ENCODE results near the gene CTTNBP2NL. TPM values are rescaled to one million over a fixed set of nuclear protein-coding genes. Genes with fewer than 3 reads are reported as not detected.
A peak's percentile ranks its signal among the peaks of the same experiment; 100 is the strongest.
"Not testable (repeated sequence)": the region's sequence is repeated elsewhere in the genome, so short reads cannot be mapped to it uniquely, and the experiment has no call there.

Gene CTTNBP2NL
- total RNA-seq, 1 donor from 2014 or later: 63.4 TPM

DNA sequence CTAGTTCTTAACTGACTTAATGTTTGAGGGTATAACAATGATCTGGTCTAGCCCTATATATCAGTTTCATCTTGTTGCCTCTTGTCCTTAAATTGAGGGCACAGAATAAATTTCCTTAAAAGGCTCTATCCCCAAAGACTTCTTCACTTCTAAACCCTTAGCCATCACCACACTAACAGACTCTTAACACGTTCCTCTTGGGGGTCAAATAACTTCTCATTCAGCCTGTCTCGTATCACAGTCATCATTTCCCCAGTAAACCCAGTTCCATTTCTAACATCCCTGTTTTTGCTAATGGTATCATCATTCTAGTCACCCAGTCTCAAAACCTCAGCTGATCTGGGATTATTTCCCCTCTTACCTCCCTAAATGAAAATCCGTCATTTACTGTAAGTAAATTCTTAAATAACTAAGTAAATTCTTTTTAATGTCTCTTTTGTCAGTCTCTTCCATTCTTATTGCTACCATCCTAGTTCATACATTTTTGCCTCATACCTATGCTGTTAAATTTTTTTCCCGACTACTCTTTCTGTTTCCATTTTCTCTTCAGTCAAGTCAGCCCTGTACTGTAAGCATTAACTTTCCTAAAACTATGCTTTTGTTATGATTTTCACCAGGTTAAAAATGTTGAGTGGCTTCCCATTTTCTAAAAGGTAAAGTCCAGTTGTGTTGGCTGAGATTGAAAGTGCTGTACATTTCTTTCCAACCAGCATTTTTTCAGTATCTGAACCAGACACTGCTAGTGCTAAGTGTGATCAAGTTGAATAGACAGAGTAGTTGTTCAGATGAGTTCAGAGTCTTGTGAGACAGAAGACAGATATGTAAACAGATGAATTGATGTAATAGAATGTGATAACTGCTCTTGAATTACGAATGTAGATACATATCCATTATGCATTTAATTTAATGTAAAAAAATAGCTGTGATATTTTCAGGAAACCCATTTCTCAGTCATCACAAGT lies 6.9 kb downstream of the CTTNBP2NL start:
- ATAC-seq (no peak), DNase-seq (ENCODE audit: low spot score) (no peak)
- intact Hi-C loops (cut with DNase I): no loop called here

DNA sequence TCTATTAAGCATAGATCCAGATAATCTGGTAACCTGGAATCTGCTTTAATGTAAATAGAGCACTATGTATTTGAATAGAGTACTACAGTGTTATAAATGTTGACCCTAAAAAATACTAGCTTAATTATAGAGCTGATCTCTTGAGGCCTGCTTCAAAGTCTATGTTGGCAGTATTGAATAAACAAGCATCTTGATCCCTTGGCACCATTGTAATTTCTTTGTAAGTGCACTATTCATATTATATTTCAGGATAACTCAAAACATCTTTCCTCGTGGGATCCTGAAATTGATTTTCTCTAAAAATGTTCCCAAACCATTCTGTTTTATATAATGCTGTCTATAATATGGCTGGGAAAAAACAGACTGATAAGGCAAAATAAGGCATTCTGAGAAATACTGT lies 10.8 kb downstream of the CTTNBP2NL start:
- intact Hi-C loops (cut with DNase I): no loop called here
- ATAC-seq: no peak

DNA sequence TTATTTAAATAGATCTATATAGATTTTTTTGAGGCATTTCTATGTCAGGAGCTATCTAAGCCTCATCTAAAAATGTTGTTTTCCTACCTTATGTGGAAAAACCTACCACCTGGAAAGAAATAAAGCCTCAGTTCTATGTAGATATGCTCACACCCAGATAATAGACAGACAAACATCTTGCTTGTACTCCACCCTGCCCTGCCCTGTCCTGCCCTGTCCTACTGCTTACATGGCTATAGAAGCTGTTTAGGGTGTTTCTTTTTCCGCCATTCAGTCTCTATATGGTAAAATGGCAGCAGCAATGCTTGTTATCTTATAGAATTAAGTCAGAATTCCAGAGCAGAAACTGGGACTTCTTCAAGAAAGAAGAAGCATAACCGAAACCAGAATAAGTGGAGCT lies 13.4 kb downstream of the CTTNBP2NL start:
- intact Hi-C loops (cut with DNase I): no loop called here
- DNase-seq (ENCODE audit: low spot score) (no peak), ATAC-seq (no peak)

More for the DNA sequence above, 10.8 kb downstream of the CTTNBP2NL start:
- no peak for DNase-seq (ENCODE audit: low spot score)

DNA sequence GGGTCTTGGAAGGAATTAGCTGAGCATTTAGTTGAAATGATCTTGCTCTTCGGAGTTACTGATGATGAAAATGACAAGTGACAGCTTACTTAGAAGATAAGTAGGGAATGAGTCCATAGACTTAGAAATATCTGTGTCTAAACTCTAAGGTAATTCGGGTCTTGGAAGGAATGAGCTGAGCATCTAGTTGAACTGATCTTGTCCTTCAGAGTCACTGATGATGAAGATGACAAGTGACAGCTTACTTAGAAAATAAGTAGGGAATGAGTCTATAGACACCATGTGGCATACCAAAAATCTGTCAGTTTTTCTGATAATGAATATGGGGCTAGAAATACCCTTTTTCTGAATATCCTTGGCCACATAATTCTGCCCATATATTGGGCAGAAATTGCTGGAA lies 14.7 kb downstream of the CTTNBP2NL start:
- intact Hi-C loops (cut with DNase I): no loop called here
- no peak for ATAC-seq
- no peak for DNase-seq (ENCODE audit: low spot score)

DNA sequence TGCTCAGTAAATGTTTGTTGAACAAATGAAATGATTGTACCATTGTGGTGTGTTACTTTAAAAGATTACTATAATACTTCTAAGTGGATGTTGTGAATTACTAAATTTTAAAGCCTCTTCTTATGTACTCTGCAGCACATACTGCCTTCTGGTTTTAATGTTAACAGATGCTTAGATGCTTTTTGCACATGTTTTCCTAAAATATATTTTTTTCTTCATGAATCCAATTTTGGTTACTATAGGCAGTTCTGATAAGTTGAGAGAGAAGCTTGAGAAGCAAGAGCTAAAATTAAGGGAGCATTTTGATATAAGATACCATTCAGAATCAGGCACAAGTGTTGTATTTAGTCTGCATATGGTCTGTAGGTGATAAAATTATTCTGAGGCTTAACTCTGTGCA lies 21.3 kb downstream of the CTTNBP2NL start:
- ATAC-seq (no peak), DNase-seq (ENCODE audit: low spot score) (no peak)
- intact Hi-C loops (cut with DNase I): no loop called here

DNA sequence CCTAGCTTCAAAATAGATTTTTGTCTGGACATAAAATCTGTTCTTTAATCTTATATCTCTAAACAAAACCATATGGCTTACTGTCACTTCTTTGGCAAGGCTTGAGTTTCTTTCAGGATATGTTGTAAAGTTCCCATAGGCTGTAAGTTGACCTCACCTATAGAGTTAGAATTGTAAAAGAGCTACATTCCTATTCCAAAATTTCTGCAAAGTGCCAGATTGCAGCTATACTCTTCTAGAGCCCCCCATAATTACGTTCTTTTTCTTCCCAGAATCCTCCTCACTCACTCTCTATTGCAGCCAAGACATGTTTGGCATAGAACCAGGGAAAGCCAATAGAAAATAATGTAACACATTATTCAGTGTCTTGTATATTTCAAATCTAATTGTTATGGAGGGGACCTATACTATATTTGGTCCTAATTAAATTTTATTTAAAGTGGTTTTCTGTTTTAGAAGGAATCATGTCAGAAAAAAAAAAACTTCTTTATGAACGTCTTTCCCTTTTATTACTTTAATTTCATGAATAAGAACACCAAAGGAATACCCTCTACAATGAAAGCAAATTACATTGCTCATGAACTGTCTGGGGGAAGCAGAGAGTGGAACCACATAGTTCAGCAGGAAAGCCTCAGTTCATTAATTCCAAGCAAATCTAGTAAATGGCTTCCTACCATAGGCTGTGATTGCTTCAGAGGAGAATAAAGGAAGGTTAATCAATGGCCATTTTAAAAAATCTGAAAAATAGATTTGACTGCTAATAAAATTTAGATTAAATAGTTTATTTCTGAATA lies 22.3 kb downstream of the CTTNBP2NL start:
- intact Hi-C loops (cut with DNase I): no loop called here
- DNase-seq (ENCODE audit: low spot score): no peak
- no peak for ATAC-seq

DNA sequence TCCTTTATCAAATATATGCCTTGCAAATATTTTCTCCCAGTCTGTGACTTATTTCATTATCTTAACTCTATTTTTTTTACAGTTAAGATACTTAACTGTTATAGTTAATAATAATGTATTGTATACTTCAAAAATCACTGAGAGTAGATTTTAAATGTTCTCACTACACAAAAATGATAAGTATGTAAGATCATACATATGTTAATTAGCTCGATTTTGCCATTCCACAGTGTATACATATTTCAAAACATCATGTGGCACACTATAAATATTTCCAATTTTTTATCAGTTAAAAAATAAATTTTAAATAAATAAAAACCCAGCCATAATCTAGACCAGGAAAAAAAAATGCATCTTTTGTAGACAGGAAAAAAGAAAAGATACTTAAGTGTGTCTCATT lies 27.2 kb downstream of the CTTNBP2NL start:
- DNase-seq (ENCODE audit: low spot score) (no peak), ATAC-seq (no peak)
- intact Hi-C loops (cut with DNase I): no loop called here

DNA sequence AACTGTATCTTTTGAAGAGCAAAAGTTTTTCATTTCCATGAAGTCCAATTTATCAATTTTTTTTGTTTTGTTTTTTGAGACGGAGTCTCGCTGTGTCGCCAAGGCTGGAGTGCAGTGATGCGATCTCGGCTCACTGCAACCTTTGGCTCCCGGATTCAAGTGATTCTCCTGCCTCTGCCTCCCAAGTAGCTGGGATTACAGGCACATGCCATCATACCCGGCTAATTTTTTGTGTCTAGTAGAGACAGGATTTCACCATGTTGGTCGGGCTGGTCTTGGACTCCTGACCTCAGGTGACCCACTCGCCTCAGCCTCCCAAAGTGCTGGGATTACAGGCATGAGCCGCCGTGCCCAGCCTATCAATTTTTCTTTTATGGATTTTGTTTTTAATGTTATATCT lies 27.7 kb downstream of the CTTNBP2NL start:
- intact Hi-C loops (cut with DNase I); ATAC-seq; DNase-seq (ENCODE audit: low spot score): not testable (repeated sequence)

DNA sequence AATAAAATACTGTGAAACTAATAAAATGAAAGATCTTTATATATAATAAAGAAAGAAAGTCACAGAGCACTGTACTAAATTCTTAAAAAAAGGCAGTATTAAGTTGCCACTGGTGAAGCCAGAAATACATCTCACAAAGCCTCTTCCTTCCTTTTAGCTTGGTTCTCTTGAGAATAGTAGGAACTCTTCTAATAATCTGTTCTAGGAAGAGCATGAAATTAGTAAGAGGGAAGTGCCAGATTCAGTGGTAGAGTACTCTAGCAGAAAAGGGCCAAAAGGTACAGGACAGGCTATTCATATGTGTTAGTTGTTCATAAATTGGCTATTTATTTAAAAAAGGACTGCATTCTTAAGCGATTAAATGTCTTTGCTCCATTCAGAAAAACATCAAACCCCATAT lies 33.7 kb downstream of the CTTNBP2NL start:
- no peak for DNase-seq (ENCODE audit: low spot score)
- intact Hi-C loops (cut with DNase I): no loop called here
- ATAC-seq: peak; percentile 41

DNA sequence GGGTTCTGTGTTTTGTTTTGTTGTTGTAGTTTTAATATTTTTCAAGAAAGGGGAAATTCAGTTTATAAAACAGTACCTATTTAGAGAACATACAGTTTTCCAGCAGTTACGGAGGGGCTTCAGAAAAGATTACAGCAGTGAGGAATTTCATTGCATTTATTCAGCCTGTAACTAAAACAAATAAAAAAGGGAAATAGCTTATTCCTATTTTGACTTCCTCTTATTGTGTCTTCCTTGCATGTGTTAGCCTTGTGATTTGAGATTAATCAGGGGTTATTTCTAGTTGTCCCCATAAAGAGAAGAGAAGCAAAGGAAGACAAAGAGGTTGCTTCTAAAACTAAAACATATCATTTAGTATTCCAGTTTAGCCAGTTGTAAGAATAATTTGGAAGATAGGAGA lies 35.0 kb downstream of the CTTNBP2NL start:
- intact Hi-C loops (cut with DNase I): no loop called here
- peak; percentile 59 for ATAC-seq
- DNase-seq (ENCODE audit: low spot score): no peak

DNA sequence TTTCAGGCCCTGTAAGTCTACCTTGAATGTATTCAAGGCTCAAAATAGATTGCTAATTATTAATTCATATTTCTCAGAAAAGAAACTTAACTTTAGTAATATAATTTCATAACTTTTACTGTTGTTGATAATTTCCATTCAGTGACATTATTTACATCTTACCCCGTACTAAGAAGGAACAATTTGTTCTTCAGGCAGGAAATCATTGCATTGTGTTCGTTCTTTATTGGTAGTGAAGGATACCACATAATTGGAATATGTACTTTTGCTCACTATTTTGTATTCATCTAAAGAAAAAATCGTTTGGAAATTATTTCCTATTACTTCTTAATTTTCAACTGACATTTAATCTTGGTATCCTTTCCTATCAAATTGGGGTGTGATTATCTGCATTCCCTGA lies 39.4 kb downstream of the CTTNBP2NL start:
- intact Hi-C loops (cut with DNase I): no loop called here
- DNase-seq (ENCODE audit: low spot score) (no peak), ATAC-seq (no peak)

DNA sequence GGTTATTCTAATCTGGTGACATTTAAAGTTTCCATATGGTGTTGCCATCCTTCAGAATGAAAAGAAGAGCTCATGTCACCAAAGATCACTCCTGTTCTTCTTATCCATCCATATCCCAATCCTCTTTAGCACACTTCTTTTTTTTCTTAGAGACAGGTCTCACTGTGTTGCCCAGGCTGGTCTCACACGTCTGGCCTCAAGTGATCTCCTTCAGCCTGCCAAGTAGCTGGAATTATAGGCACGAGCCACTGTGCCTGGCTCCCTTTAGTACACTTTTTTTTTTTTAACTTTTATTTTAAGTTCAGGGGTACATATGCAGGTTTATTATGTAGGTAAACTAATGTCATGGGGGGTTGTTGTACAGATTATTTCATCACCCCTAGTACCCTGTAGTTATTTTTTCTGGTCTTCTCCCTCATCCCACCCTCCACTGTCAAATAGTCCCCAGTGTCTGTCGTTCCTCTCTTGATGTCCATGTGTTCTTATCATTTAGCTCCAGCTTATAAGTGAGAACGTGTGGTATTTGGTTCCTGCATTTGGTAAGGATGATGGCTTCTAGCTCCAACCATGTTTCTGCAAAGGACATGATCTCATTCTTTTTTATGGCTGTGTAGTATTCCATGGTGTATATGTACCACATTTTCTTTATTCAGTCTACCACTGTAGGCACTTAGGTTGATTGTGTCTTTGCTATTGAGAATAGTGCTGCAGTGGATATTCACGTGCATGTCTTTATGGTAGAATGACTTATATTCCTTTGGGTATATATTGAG lies 40.6 kb downstream of the CTTNBP2NL start:
- ATAC-seq (no peak), DNase-seq (ENCODE audit: low spot score) (no peak)
- intact Hi-C loops (cut with DNase I): no loop called here

DNA sequence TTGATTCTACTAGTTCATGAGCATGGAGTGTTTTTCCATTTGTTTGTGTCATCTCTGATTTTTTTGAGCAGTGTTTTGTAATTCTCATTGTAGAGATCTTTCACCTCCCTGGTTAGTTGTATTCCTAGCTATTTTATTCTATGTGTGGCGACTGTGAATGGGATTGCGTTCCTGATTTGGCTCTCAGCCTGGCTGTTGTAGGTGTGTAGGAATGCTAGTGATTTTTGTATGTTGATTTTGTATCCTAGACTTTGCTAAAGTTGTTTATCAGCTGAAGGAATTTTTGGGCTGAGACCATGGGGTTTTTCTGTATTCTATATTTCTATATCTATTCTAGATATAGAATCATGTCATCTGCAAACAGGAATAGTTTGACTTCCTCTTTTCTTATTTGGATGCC lies 42.1 kb downstream of the CTTNBP2NL start:
- ATAC-seq; intact Hi-C loops (cut with DNase I); DNase-seq (ENCODE audit: low spot score): not testable (repeated sequence)

DNA sequence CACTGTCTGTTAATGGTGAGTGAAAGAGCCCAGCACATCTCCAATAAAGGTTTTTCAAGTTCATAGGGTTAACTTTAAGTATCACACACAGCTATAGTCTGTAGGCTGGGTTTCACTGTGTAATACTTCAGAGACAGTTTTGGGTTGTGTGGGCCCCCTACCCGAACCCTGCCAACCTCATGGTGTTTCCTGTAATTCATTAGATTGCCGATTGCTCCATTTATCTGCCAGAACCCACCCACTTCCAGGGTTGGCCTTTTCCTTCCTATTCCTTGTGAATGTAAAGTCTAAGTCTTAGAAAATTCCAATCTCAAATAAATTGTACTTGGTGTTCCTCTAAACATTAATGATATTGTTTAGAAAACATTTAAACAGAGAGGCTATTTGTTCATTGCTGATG lies 43.6 kb downstream of the CTTNBP2NL start:
- ATAC-seq (no peak), DNase-seq (ENCODE audit: low spot score) (no peak)
- intact Hi-C loops (cut with DNase I): no loop called here

DNA sequence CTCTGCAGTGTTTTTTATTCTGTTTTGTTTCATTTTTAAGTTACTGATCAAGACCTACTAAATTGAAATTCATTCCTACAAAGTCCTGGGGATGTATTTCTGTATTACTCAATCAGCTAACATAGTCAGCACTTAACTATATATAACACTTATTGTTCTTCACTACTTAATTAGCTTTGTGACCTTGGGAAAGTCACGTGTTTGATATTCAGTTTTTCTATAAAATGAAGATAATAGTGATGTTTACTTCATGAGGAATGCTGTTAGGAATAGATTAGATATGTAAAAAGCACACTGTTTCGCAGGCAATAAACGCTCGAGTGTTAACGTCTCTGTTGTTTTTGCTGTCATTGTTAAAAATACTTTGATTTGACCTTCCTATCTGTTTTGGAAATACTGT lies 44.6 kb downstream of the CTTNBP2NL start:
- DNase-seq (ENCODE audit: low spot score) (no peak), ATAC-seq (no peak)
- intact Hi-C loops (cut with DNase I): no loop called here

DNA sequence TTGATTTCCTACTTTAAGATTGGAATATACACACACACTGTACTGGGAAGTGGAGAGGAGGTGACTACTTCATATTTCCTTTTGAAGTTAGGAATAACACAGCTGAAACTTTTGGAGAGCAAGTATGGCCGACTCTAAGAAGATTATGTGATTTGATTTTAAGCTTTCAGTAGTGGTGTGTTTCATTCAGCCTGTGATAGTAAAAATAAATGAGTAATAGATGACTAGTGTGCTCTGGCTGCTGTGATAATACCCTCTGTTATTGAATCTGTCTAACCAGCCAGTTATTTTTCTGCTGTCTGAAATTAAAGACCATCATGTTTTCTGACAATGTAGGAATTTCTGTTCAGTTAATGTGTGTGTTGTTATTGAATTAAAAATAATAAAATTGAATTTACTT lies 48.3 kb downstream of the CTTNBP2NL start:
- no peak for ATAC-seq
- no peak for DNase-seq (ENCODE audit: low spot score)
- intact Hi-C loops (cut with DNase I): no loop called here

DNA sequence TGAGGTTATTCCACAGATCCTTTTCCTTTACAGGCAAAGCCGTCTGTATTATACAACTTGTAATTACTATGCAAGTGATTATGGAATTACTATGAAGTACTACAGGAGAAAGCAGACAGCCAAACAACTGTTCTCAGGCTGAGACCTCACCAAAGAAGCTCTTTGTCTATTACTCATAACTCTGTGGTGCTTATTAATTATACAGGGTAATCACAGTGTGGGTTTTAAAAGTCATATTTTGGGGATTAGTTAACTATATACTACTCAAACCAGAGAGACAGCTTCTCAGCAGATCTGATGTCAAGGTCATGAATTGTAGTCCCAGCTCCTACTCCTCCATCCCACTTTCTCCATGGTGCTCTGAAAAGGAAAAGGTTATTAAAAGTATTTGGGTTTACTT lies 49.6 kb downstream of the CTTNBP2NL start:
- ATAC-seq (no peak), DNase-seq (ENCODE audit: low spot score) (no peak)
- intact Hi-C loops (cut with DNase I): no loop called here

DNA sequence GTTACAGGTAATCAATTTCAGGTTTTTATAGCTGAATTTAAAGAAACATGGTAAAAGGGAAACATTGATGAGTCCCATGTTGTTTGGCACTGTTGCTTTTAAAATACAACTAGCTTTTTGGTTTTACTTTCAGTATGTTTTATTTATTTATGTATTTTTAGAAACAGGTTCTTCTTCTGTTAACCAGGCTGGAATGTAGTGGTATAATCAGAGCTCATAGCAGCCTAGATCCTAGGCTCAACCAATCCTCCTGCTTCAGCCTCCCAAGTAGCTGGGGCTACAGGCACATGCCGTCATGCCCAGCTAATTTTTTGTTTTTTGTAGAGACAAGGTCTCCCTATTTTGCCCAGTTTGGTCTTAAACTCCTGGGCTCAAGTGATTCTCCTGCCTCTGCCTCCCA lies 50.4 kb downstream of the CTTNBP2NL start:
- ATAC-seq: no peak
- intact Hi-C loops (cut with DNase I): no loop called here

DNA sequence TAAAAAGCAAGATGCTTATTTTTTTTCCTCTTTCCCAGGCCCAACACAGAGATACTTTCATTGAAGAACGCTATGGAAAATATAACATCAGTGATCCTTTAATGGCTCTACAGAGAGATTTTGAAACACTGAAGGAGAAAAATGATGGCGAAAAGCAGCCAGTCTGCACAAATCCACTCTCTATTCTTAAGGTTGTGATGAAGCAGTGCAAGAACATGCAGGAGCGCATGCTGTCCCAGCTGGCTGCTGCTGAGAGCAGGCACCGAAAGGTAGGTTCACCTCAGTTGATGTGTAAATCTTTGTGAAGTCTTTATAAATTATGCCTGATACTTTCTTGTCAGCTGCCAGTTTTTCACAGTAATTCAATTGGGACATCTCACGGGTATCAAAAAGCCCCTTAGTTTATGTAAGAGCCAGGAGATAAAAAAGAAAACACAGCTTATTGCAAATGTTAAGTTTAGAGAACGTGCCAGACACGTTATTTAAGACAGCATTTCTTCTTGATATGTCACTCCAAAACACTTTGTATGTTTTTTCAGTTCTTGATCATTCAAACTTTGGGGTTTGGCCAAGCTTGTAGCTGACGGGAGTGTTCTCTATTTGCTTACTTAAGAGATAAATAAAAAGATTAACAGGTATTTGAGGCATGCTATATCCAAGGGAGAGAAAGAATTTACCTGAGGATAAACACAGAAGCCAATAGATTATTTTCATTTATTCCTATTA lies 53.1 kb downstream of the CTTNBP2NL start:
- ATAC-seq: no peak

More for the DNA sequence above, 50.4 kb downstream of the CTTNBP2NL start:
- no peak for DNase-seq (ENCODE audit: low spot score)

More for the DNA sequence above, 53.1 kb downstream of the CTTNBP2NL start:
- intact Hi-C loops (cut with DNase I): no loop called here
- DNase-seq (ENCODE audit: low spot score): no peak

Measured in sciatic nerve (tissue), 2 donors.